Measurements from ENCODE around the gene BOD1L1.

Gene BOD1L1

GRCh38 chr4:13555325-13555724 is 72.2 kb downstream of the BOD1L1 start:
- DNase-seq, result no peak

GRCh38 chr4:13553081-13553480 is 74.4 kb downstream of the BOD1L1 start:
- no peak for DNase-seq

GRCh38 chr4:13548984-13549546 is 78.5 kb downstream of the BOD1L1 start:
- peak; percentile 46 to 84 (median 65) for DNase-seq

- DNase-seq, result no peak
Measured at GRCh38 chr4:13548059-13548983, 79.2 kb downstream of the BOD1L1 start.

GRCh38 chr4:13547485-13548041 is 80.0 kb downstream of the BOD1L1 start:
- DNase-seq, result peak in 1 of 5 experiments; percentile 31

- no peak for DNase-seq
Measured at GRCh38 chr4:13546941-13547484, 80.5 kb downstream of the BOD1L1 start.

- no peak for DNase-seq
Measured at GRCh38 chr4:13546142-13546940, 81.2 kb downstream of the BOD1L1 start.

- no peak for DNase-seq
Measured at GRCh38 chr4:13545394-13545808, 82.1 kb downstream of the BOD1L1 start.

- DNase-seq, result peak in 1 of 5 experiments; percentile 66
Measured at GRCh38 chr4:13544606-13545393, 82.7 kb downstream of the BOD1L1 start.

- no peak for DNase-seq
Measured at GRCh38 chr4:13543839-13544605, 83.5 kb downstream of the BOD1L1 start, which contains the start of gene NKX3-2. NKX3-2 (minus strand) TSS chr4:13544508; CDS start chr4:13544414, 94 bp downstream.

- no peak for DNase-seq
Measured at GRCh38 chr4:13543032-13543838, 84.3 kb downstream of the BOD1L1 start.

GRCh38 chr4:13542577-13543031 is 84.9 kb downstream of the BOD1L1 start:
- no peak for DNase-seq

- DNase-seq, result peak in 1 of 5 experiments; percentile 59
Measured at GRCh38 chr4:13541720-13542576, 85.6 kb downstream of the BOD1L1 start.

GRCh38 chr4:13541176-13541604 is 86.3 kb downstream of the BOD1L1 start:
- no peak for DNase-seq

- DNase-seq, result no peak
Measured at GRCh38 chr4:13540446-13541175, 86.9 kb downstream of the BOD1L1 start.

- DNase-seq, result no peak
Measured at GRCh38 chr4:13539619-13540445, 87.7 kb downstream of the BOD1L1 start.

GRCh38 chr4:13539047-13539618 is 88.4 kb downstream of the BOD1L1 start:
- no peak for DNase-seq
